HEK293T (cell line): ENCODE data around the gene TES.
A peak's percentile ranks its signal among the peaks of the same experiment; 100 is the strongest.
"Not testable (repeated sequence)": the region's sequence is repeated elsewhere in the genome, so short reads cannot be mapped to it uniquely, and the experiment has no call there.

Experiments
- CTCF ChIA-PET: fragments of 350-600 bp; formaldehyde crosslinking; extraction: SDS; loops from one replicate; lab custom pipeline; 2021; ENCODE audit warnings: antibody characterized with exemption, inconsistent platforms; lab: Yijun Ruan, JAX
- POLR2A ChIA-PET: fragments of 350-600 bp; formaldehyde crosslinking; extraction: SDS; loops from one replicate; lab custom pipeline; 2020; ENCODE audit warnings: antibody characterized with exemption, inconsistent platforms; lab: Yijun Ruan, JAX
- DNase-seq: peaks from one replicate; pipeline ENCODE4 v3.0.0; 2012; ENCODE audit warnings: mixed read lengths; ENCODE audit errors: extremely low spot score
- ARNT ChIP-seq: fragments of 450-650 bp; IDR thresholded peaks from 2 replicates; pipeline ENCODE4 v1.6.1; 2017; ENCODE audit warnings: mild to moderate bottlenecking
- BHLHE40 ChIP-seq: fragments of 450-650 bp; IDR thresholded peaks from 2 replicates; pipeline ENCODE4 v1.6.1; 2016; ENCODE audit warnings: mild to moderate bottlenecking, moderate library complexity, borderline replicate concordance
- CTBP1 ChIP-seq: fragments of 450-650 bp; IDR thresholded peaks from 2 replicates; pipeline ENCODE4 v1.6.1; 2016; ENCODE audit warnings: borderline replicate concordance
- ELF4 ChIP-seq: fragments of 450-650 bp; IDR thresholded peaks from 2 replicates; pipeline ENCODE4 v1.6.1; 2017; ENCODE audit warnings: antibody characterized with exemption
- FOXA1 ChIP-seq: fragments of 450-650 bp; IDR thresholded peaks from 2 replicates; pipeline ENCODE4 v1.6.1; 2016; ENCODE audit warnings: mild to moderate bottlenecking
- FOXK2 ChIP-seq: fragments of 450-650 bp; IDR thresholded peaks from 2 replicates; pipeline ENCODE4 v1.6.1; 2016; ENCODE audit warnings: mild to moderate bottlenecking
- FOXM1 ChIP-seq: fragments of 450-650 bp; IDR thresholded peaks from 2 replicates; pipeline ENCODE4 v1.6.1; 2017; ENCODE audit warnings: mild to moderate bottlenecking, borderline replicate concordance
- HDGF ChIP-seq: fragments of 450-650 bp; IDR thresholded peaks from 2 replicates; pipeline ENCODE4 v1.6.1; 2017; ENCODE audit warnings: antibody characterized with exemption, borderline replicate concordance
- L3MBTL2 ChIP-seq: fragments of 450-650 bp; conservative IDR thresholded peaks from 2 replicates; pipeline ENCODE4 v1.6.1; 2016; ENCODE audit warnings: mild to moderate bottlenecking
- LEF1 ChIP-seq: fragments of 450-650 bp; IDR thresholded peaks from 2 replicates; pipeline ENCODE4 v1.6.1; 2017; ENCODE audit warnings: mild to moderate bottlenecking, borderline replicate concordance
- NFRKB ChIP-seq: fragments of 450-650 bp; IDR thresholded peaks from 2 replicates; pipeline ENCODE4 v1.6.1; 2016; ENCODE audit warnings: mild to moderate bottlenecking, moderate library complexity
- SP1 ChIP-seq: fragments of 450-650 bp; IDR thresholded peaks from 2 replicates; pipeline ENCODE4 v1.6.1; 2017
- SUZ12 ChIP-seq: fragments of 450-650 bp; IDR thresholded peaks from 2 replicates; pipeline ENCODE4 v1.6.1; 2016; ENCODE audit warnings: mild to moderate bottlenecking
- TARDBP ChIP-seq: fragments of 450-650 bp; IDR thresholded peaks from 2 replicates; pipeline ENCODE4 v1.6.1; 2016
- ZNF384 ChIP-seq: fragments of 450-650 bp; IDR thresholded peaks from 2 replicates; pipeline ENCODE4 v1.6.1; 2016
- TF ChIP-seq, protein P1 (sequence below): fragments of 450-650 bp; IDR thresholded peaks from 2 replicates; pipeline ENCODE4 v1.6.1; 2016

Gene TES

DNA sequence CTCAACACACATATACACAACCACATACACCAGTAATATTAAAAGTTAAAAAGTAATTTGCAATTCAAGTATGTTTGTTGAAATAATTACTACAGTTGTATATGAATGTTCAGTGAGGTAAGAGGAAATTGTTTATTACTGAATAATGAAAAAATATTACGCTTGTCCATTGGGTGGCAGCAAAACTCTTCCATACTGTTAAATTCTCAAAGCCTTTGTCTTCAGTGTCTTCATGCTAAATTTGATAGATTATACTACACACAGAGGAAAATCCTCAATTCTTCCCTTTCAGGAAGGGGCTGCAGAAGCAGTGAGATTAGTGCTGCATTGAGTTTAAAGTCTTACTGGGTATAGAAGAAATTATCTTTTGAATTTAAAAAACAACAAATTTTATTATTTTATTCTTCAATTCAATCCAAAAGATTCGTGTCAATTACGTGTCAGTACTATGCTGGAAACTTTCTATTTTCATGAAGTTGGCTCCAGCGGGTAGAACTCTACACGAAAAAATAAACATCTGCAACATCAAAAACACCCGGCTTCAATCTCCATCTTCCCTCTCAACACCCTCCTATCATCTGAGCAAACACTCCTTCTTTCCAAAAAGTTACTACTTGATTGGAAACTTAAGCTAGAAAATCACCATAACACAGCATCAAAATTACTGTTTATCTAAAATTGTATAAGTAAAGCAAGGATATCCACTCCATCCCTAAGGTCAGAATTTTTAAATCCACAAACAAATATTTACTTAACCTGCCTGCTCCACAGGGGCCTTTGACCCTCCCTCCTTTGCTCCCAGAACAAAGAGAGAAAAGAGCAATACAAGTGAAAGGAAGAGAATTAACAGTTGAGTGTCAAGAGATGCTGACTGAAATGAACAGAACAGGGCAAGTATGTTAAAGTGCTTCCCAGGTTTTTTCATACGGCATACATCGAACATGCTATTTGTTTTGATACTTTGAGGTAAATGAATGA, 37.0 kb upstream of the TES start:
- TF ChIP-seq LEF1: no peak
- TF ChIP-seq TARDBP: no peak
- TF ChIP-seq CTBP1: no peak
- TF ChIP-seq HDGF: no peak
- no peak for TF ChIP-seq ZNF384
- TF ChIP-seq BHLHE40: no peak
- TF ChIP-seq L3MBTL2: no peak
- TF ChIP-seq, protein P1, sequence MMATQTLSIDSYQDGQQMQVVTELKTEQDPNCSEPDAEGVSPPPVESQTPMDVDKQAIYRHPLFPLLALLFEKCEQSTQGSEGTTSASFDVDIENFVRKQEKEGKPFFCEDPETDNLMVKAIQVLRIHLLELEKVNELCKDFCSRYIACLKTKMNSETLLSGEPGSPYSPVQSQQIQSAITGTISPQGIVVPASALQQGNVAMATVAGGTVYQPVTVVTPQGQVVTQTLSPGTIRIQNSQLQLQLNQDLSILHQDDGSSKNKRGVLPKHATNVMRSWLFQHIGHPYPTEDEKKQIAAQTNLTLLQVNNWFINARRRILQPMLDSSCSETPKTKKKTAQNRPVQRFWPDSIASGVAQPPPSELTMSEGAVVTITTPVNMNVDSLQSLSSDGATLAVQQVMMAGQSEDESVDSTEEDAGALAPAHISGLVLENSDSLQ: no peak
- TF ChIP-seq NFRKB: no peak
- no peak for TF ChIP-seq ARNT
- TF ChIP-seq SP1: no peak
- TF ChIP-seq FOXA1: no peak
- TF ChIP-seq ELF4: no peak
- no peak for TF ChIP-seq FOXK2
- TF ChIP-seq FOXM1: no peak
- no peak for TF ChIP-seq SUZ12
- POLR2A ChIA-PET: interaction anchor here (1.0 kb wide), 1 partner anchor 38 kb away, joined by 3 read pairs; no protein-coding TSS in a partner anchor
- peak; percentile 38 for DNase-seq
- CTCF ChIA-PET: interaction anchor here (0.7 to 1.4 kb wide), 3 partner anchors 13 to 416 kb away, joined by 3 read pairs; no protein-coding TSS in a partner anchor

DNA sequence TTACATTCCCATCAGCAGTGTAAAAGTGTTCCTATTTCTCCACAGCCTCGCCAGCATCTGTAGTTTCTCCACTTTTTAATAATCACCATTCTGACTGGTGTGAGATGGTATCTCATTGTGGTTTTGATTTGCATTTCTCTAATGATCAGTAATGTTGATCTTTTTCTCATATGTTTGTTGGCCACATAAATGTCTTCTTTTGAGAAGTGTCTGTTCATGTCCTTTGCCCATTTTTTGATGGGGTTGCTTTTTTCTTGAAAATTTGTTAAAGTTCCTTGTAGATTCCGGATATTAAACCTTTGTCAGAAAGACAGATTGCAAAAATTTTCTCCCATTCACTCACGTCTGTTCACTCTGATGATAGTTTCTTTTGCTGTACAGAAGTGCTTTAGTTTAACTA, 35.2 kb upstream of the TES start:
- DNase-seq, POLR2A ChIA-PET: not testable (repeated sequence)
- CTCF ChIA-PET: interaction anchor here (0.6 kb wide), 2 partner anchors 84 to 847 kb away, joined by 3 to 6 read pairs; no protein-coding TSS in a partner anchor

DNA sequence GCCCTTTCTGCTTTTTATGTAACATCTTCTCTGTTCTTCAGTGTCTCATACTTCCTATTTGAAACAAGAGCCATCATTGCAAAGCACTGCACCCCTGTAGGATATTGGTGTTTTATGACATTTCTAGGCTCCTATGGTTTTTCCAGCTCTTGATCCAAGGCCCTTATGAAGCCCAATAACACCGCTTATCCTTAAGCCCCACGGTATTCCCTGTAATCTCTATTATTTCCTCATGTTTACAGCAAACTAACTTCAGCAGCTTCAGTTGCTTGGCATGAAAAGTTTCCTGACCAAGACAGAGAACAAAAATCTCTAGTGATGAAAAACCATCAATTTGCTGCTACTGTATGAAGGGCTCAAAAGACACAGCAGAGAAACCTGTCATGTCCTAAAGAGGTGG, 34.1 kb upstream of the TES start:
- no peak for DNase-seq
- no peak for TF ChIP-seq BHLHE40
- no peak for TF ChIP-seq L3MBTL2
- no peak for TF ChIP-seq HDGF
- no peak for TF ChIP-seq ELF4
- TF ChIP-seq FOXA1: no peak
- TF ChIP-seq CTBP1: no peak
- ChIA-PET CTCF (interaction anchor here (0.7 to 5.3 kb wide), 2 partner anchors 23 to 61 kb away, joined by 3 to 54 read pairs; no protein-coding TSS in a partner anchor), POLR2A (no interaction called here)

DNA sequence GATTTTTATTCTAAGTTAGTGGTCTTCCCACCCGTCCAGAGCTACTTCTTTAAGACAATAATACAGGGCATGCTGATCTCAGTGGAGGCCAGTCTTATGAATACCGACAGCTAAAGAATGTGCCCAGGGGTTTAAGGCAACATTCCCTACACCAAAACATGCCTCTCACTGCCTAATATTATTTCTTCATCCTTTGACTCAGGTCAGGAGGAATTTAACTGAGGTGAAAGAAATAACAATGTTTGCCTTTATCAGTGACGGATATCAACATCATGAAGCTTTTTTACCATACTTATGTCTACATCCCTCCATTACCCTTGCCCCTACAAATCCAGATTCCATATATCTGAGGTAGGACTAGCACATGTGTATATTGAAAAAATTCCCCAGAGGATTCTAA, 33.3 kb upstream of the TES start:
- TF ChIP-seq SUZ12: no peak
- no peak for TF ChIP-seq L3MBTL2
- no peak for TF ChIP-seq FOXA1
- TF ChIP-seq SP1: no peak
- TF ChIP-seq FOXK2: no peak
- TF ChIP-seq, protein P1: no peak
- no peak for TF ChIP-seq ELF4
- TF ChIP-seq TARDBP: no peak
- TF ChIP-seq FOXM1: no peak
- DNase-seq: no peak
- CTCF ChIA-PET: interaction anchor here (0.6 to 5.3 kb wide), 2 partner anchors 60 to 1426 kb away, joined by 3 to 54 read pairs; no protein-coding TSS in a partner anchor
- POLR2A ChIA-PET: no interaction called here

DNA sequence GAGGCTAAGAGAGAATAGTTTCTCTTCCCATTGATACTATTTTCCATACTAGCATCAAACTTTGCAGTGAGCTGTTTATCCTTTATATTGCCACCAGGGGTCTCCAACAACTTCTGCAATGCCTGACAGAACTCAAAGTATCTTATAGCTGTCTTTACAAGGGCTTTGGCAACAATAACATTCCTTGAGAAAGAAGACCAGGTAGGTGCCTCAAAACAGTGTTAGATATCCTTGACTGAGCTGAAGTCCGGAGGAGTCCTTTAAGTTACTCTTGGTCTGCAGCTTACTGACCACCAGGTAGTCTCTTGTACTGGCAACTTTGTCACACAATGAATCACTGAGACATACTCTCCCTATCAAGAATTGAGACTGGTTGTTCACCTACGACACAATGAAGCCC, 30.0 kb upstream of the TES start:
- CTCF ChIA-PET: interaction anchor here (0.6 to 5.3 kb wide), 15 partner anchors 9 to 411 kb away, joined by 3 to 54 read pairs (median 4); no protein-coding TSS in a partner anchor
- POLR2A ChIA-PET: no interaction called here
- DNase-seq: peak; percentile 52
- TF ChIP-seq HDGF (no peak), TARDBP (no peak), CTBP1 (no peak), ELF4 (no peak), L3MBTL2 (no peak), ARNT (no peak), FOXK2 (no peak)

DNA sequence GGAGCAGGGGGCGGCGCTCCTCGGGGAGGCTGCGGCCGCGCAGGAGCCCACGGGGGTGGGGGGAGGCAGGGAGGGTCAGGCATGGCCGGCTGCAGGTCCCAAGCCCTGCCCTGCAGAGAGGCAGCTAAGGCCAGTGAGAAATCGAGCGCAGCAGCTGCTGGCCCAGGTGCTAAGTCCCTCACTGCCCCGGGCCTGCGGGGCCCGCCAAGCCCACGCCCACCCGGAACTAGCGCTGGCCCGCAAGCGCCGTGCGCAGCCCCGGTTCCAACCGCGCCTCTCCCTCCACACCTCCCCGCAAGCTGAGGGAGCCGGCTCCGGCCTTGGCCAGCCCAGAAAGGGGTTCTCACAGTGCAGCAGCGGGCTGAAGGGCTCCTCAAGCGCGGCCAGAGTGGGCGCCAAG, 28.3 kb upstream of the TES start:
- ChIA-PET CTCF (no interaction called here), POLR2A (no interaction called here)
- DNase-seq: no peak
- TF ChIP-seq L3MBTL2: no peak
- TF ChIP-seq FOXM1: no peak
- no peak for TF ChIP-seq ELF4
- no peak for TF ChIP-seq FOXA1
- no peak for TF ChIP-seq CTBP1
- no peak for TF ChIP-seq ARNT
- no peak for TF ChIP-seq HDGF
- no peak for TF ChIP-seq NFRKB
- no peak for TF ChIP-seq FOXK2
- no peak for TF ChIP-seq LEF1
- TF ChIP-seq BHLHE40: no peak
- TF ChIP-seq SP1: no peak
- TF ChIP-seq TARDBP: no peak
- TF ChIP-seq, protein P1: no peak
- no peak for TF ChIP-seq ZNF384
- no peak for TF ChIP-seq SUZ12
